GM21515 (cell line): ENCODE results near the gene RASGRF1.
"Not testable (repeated sequence)": the region's sequence is repeated elsewhere in the genome, so short reads cannot be mapped to it uniquely, and the experiment has no call there.

Source experiments
- ATAC-seq: cut with Tn5 transposase; IDR thresholded peaks from one replicate; pipeline ENCODE4 v1.9.1; 2021; ENCODE audit not compliant: unreplicated experiment

RASGRF1 gene

GRCh38 chr15:79009379-79009778 is 81.2 kb downstream of the RASGRF1 start:
- no peak for ATAC-seq

GRCh38 chr15:79008659-79009058 is 81.9 kb downstream of the RASGRF1 start:
- no peak for ATAC-seq

GRCh38 chr15:79007066-79007465 is 83.5 kb downstream of the RASGRF1 start:
- ATAC-seq: no peak

- no peak for ATAC-seq
Measured at GRCh38 chr15:79006071-79006470, 84.5 kb downstream of the RASGRF1 start.

GRCh38 chr15:79004336-79004735 is 86.2 kb downstream of the RASGRF1 start:
- ATAC-seq: peak; percentile 75

- ATAC-seq: peak; percentile 13
Measured at GRCh38 chr15:79003896-79004295, 86.7 kb downstream of the RASGRF1 start.

GRCh38 chr15:79003301-79003700 is 87.3 kb downstream of the RASGRF1 start:
- ATAC-seq: no peak

- no peak for ATAC-seq
Measured at GRCh38 chr15:79002581-79002980, 88.0 kb downstream of the RASGRF1 start.

GRCh38 chr15:78999636-79000035 is 90.9 kb downstream of the RASGRF1 start:
- ATAC-seq: no peak

GRCh38 chr15:78998526-78998925 is 92.1 kb downstream of the RASGRF1 start:
- no peak for ATAC-seq

GRCh38 chr15:78997981-78998499 is 92.5 kb downstream of the RASGRF1 start:
- ATAC-seq: no peak

- no peak for ATAC-seq
Measured at GRCh38 chr15:78996894-78997275, 93.7 kb downstream of the RASGRF1 start.

- ATAC-seq: no peak
Measured at GRCh38 chr15:78995921-78996893, 94.4 kb downstream of the RASGRF1 start.

GRCh38 chr15:78995161-78995560 is 95.4 kb downstream of the RASGRF1 start:
- ATAC-seq: not testable (repeated sequence)

GRCh38 chr15:78993931-78994530 is 96.5 kb downstream of the RASGRF1 start:
- ATAC-seq: no peak

- ATAC-seq: no peak
Measured at GRCh38 chr15:78993257-78993930, 97.2 kb downstream of the RASGRF1 start.

- ATAC-seq: no peak
Measured at GRCh38 chr15:78992416-78993256, 97.9 kb downstream of the RASGRF1 start.

GRCh38 chr15:78991879-78992278 is 98.7 kb downstream of the RASGRF1 start:
- ATAC-seq: no peak

- ATAC-seq: no peak
Measured at GRCh38 chr15:78991476-78991875, 99.1 kb downstream of the RASGRF1 start.

- no peak for ATAC-seq
Measured at GRCh38 chr15:78990278-78990677, 100.3 kb downstream of the RASGRF1 start.
